ENCODE results near the gene SAP25.
A peak's percentile ranks its signal among the peaks of the same experiment; 100 is the strongest.

Gene SAP25

GRCh38 chr7:100591596-100591995, 17.9 kb upstream of the SAP25 start:
- DNase-seq: no peak

- DNase-seq: no peak
These were observed 16.5 kb upstream of the SAP25 start for GRCh38 chr7:100590077-100590737.

GRCh38 chr7:100589341-100589947, 15.7 kb upstream of the SAP25 start:
- DNase-seq: no peak

- DNase-seq: no peak
These were observed 14.7 kb upstream of the SAP25 start for GRCh38 chr7:100588438-100588837.

GRCh38 chr7:100586266-100587025, 12.7 kb upstream of the SAP25 start, which contains the start of gene FBXO24:
TSS of gene FBXO24 (plus strand) at chr7:100586328. CDS start at chr7:100586626, 298 bp downstream.
- peak; percentile 100 for DNase-seq

GRCh38 chr7:100585511-100586265, 12.0 kb upstream of the SAP25 start, which contains the start of gene LRCH4:
TSS of gene LRCH4 (minus strand) at chr7:100586129. CDS start at chr7:100586100, 29 bp downstream.
- peak; percentile 69 for DNase-seq

- DNase-seq: no peak
These were observed 11.2 kb upstream of the SAP25 start for GRCh38 chr7:100584683-100585510.

- DNase-seq: no peak
These were observed 10.5 kb upstream of the SAP25 start for GRCh38 chr7:100584054-100584682.

- peak; percentile 69 for DNase-seq
These were observed 9.7 kb upstream of the SAP25 start for GRCh38 chr7:100583132-100584053.

GRCh38 chr7:100582650-100583049, 8.9 kb upstream of the SAP25 start:
- no peak for DNase-seq

- DNase-seq: no peak
These were observed 8.4 kb upstream of the SAP25 start for GRCh38 chr7:100582041-100582579.

GRCh38 chr7:100580466-100581283, 7.0 kb upstream of the SAP25 start:
- no peak for DNase-seq

- no peak for DNase-seq
These were observed 4.8 kb upstream of the SAP25 start for GRCh38 chr7:100578246-100579183.

GRCh38 chr7:100577507-100577906, 3.8 kb upstream of the SAP25 start:
- no peak for DNase-seq

- DNase-seq: no peak
These were observed 3.4 kb upstream of the SAP25 start for GRCh38 chr7:100577103-100577502.

GRCh38 chr7:100576384-100576993, 2.8 kb upstream of the SAP25 start:
- DNase-seq: no peak

- DNase-seq: no peak
These were observed 2.2 kb upstream of the SAP25 start for GRCh38 chr7:100575746-100576383.

Data from CD4-positive, alpha-beta T cell treated with Interleukin-21 for 1 hour (primary cell).